ENCODE data around the gene CCDC43.
A peak's percentile ranks its signal among the peaks of the same experiment; 100 is the strongest.
"Not testable (repeated sequence)": the region's sequence is repeated elsewhere in the genome, so short reads cannot be mapped to it uniquely, and the experiment has no call there.

Gene CCDC43

GRCh38 chr17:44689477-44690217, at the start of gene CCDC43:
CCDC43 (minus strand) TSS chr17:44689776; CDS start chr17:44689753, 23 bp downstream.
- peak within 1 kb of the TSS; percentile 86 for H3K4me3 ChIP-seq (ENCODE audit: low read length)
- TF ChIP-seq ZNF274 (IDR thresholded peaks at IDR 0.05; ENCODE audit: low read depth, low read length), result no peak

GRCh38 chr17:44738214-44738906, 48.8 kb upstream of the CCDC43 start:
- TF ChIP-seq ZNF274 (IDR thresholded peaks at IDR 0.05; ENCODE audit: low read depth, low read length), result no peak
- H3K4me3 ChIP-seq (ENCODE audit: low read length), result no peak overlapping the region

- TF ChIP-seq ZNF274 (IDR thresholded peaks at IDR 0.05; ENCODE audit: low read depth, low read length), result no peak
These were observed 47.1 kb upstream of the CCDC43 start for GRCh38 chr17:44736551-44737240.

GRCh38 chr17:44734272-44734671, 44.7 kb upstream of the CCDC43 start:
- no peak for TF ChIP-seq ZNF274 (IDR thresholded peaks at IDR 0.05; ENCODE audit: low read depth, low read length)

More at GRCh38 chr17:44736551-44737240, 47.1 kb upstream of the CCDC43 start:
- no peak overlapping the region for H3K4me3 ChIP-seq (ENCODE audit: low read length)

GRCh38 chr17:44733753-44734152, 44.2 kb upstream of the CCDC43 start:
- no peak overlapping the region for H3K4me3 ChIP-seq (ENCODE audit: low read length)
- no peak for TF ChIP-seq ZNF274 (IDR thresholded peaks at IDR 0.05; ENCODE audit: low read depth, low read length)

More at GRCh38 chr17:44734272-44734671, 44.7 kb upstream of the CCDC43 start:
- H3K4me3 ChIP-seq (ENCODE audit: low read length), result no peak overlapping the region

- not testable (repeated sequence) for H3K4me3 ChIP-seq (ENCODE audit: low read length)
These were observed 36.5 kb upstream of the CCDC43 start for GRCh38 chr17:44726121-44726520.

- H3K4me3 ChIP-seq (ENCODE audit: low read length), result no peak overlapping the region
- TF ChIP-seq ZNF274 (IDR thresholded peaks at IDR 0.05; ENCODE audit: low read depth, low read length), result no peak
These were observed 32.7 kb upstream of the CCDC43 start for GRCh38 chr17:44722254-44722653.

- H3K4me3 ChIP-seq (ENCODE audit: low read length), result no peak overlapping the region
- TF ChIP-seq ZNF274 (IDR thresholded peaks at IDR 0.05; ENCODE audit: low read depth, low read length), result no peak
These were observed 29.9 kb upstream of the CCDC43 start for GRCh38 chr17:44719444-44719843.

- H3K4me3 ChIP-seq (ENCODE audit: low read length), result peak within 1 kb of the TSS; percentile 92
- no peak for TF ChIP-seq ZNF274 (IDR thresholded peaks at IDR 0.05; ENCODE audit: low read depth, low read length)
These were observed 19.1 kb upstream of the CCDC43 start, which contains the start of gene DBF4B for GRCh38 chr17:44708401-44709263. DBF4B (plus strand) TSS chr17:44708665; CDS start chr17:44708821, 156 bp downstream.

- no peak for TF ChIP-seq ZNF274 (IDR thresholded peaks at IDR 0.05; ENCODE audit: low read depth, low read length)
- H3K4me3 ChIP-seq (ENCODE audit: low read length), result peak overlapping the region; percentile 92
These were observed 18.3 kb upstream of the CCDC43 start for GRCh38 chr17:44707755-44708400.

GRCh38 chr17:44700288-44700687, 10.7 kb upstream of the CCDC43 start:
- not testable (repeated sequence) for H3K4me3 ChIP-seq (ENCODE audit: low read length)

- TF ChIP-seq ZNF274 (IDR thresholded peaks at IDR 0.05; ENCODE audit: low read depth, low read length), result no peak
- H3K4me3 ChIP-seq (ENCODE audit: low read length), result no peak overlapping the region
These were observed 4.0 kb upstream of the CCDC43 start for GRCh38 chr17:44693609-44694008.

GRCh38 chr17:44690746-44691306, 1.2 kb upstream of the CCDC43 start:
- not testable (repeated sequence) for H3K4me3 ChIP-seq (ENCODE audit: low read length)

Data from GM08714 (cell line).